Measurements from ENCODE around the gene HTR3A. TPM values are rescaled to one million over a fixed set of nuclear protein-coding genes. Genes with fewer than 3 reads are reported as not detected.
A peak's percentile ranks its signal among the peaks of the same experiment; 100 is the strongest.

The HTR3A gene
- total RNA-seq, 1 experiment from 2014 or later = not detected

DNA sequence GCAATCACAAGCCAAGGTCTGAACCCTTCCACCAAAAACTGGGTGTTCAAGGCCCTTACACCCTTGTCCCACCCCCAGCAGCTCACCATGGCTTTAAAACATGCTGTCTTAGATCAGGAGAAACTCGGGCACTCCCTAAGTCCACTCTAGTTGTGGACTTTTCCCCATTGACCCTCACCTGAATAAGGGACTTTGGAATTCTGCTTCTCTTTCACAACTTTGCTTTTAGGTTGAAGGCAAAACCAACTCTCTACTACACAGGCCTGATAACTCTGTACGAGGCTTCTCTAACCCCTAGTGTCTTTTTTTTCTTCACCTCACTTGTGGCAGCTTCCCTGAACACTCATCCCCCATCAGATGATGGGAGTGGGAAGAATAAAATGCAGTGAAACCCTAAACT lies 15.0 kb downstream of the HTR3A start:
- Histone ChIP-seq H3K4me1 (no peaks in the 10 kb centered on the region), H3K36me3 (ENCODE audit: control insufficient read depth, insufficient read depth, low read length) (no peaks in the 10 kb centered on the region), H3K4me3 (ENCODE audit: low read depth, low read length) (no peak overlapping the region), H3K27me3 (replicated peaks; ENCODE audit: control insufficient read depth, insufficient read depth, low read length) (no peaks in the 10 kb centered on the region; the same call in 1 of the 2 replicates), H3K9me3 (no peaks in the 10 kb centered on the region)
- no peak overlapping the region for H3K27ac Mint-ChIP-seq (ENCODE audit: unreplicated experiment)
- ChIA-PET CTCF (no interaction called here), POLR2A (no interaction called here)
- peaks cover 26% of the 10 kb centered on the region for H3K27me3 Mint-ChIP-seq (ENCODE audit: insufficient read depth, unreplicated experiment)
- no peak overlapping the region for H3K4me3 Mint-ChIP-seq (ENCODE audit: unreplicated experiment)
- DNase-seq = no peak
- intact Hi-C loops (cut with micrococcal nuclease; ENCODE audit: unreplicated experiment) = no loop called here
- no peaks in the 10 kb centered on the region for H3K36me3 Mint-ChIP-seq (ENCODE audit: insufficient read depth, unreplicated experiment)
- BruUV-seq (replicated peaks) = no TSS peak
- no peaks in the 10 kb centered on the region for H3K4me1 Mint-ChIP-seq (ENCODE audit: low read depth, unreplicated experiment)
- H3K9me3 Mint-ChIP-seq (ENCODE audit: unreplicated experiment) = no peaks in the 10 kb centered on the region
- TF ChIP-seq, protein P1, sequence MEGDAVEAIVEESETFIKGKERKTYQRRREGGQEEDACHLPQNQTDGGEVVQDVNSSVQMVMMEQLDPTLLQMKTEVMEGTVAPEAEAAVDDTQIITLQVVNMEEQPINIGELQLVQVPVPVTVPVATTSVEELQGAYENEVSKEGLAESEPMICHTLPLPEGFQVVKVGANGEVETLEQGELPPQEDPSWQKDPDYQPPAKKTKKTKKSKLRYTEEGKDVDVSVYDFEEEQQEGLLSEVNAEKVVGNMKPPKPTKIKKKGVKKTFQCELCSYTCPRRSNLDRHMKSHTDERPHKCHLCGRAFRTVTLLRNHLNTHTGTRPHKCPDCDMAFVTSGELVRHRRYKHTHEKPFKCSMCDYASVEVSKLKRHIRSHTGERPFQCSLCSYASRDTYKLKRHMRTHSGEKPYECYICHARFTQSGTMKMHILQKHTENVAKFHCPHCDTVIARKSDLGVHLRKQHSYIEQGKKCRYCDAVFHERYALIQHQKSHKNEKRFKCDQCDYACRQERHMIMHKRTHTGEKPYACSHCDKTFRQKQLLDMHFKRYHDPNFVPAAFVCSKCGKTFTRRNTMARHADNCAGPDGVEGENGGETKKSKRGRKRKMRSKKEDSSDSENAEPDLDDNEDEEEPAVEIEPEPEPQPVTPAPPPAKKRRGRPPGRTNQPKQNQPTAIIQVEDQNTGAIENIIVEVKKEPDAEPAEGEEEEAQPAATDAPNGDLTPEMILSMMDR (IDR thresholded peaks at IDR 0.05; ENCODE audit: insufficient read depth in 1 of 2, low read depth in 1 of 2, low read length in 1 of 2, severe bottlenecking in 1 of 2, unreplicated experiment in 1 of 2) = no peak

DNA sequence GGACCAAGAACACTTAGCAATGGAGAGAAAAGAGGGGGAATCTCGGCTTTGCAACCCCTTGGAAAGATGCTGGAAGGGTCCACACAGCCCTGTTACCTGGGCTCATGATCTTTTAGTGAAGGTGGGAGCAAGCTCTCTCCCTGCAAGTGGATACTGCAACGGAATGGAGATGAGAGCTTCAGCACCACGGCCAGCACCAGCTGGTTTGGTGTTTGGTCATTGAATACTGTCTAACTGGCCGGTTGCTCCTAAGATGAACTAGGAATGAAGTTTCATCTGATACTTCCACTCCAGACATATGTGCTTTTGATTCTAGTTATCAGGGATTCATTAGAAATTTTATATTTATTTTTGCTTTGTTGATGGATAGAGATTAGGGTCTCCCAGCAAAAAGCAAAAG lies 16.3 kb downstream of the HTR3A start:
- Mint-ChIP-seq H3K4me1 (ENCODE audit: low read depth, unreplicated experiment) (no peaks in the 10 kb centered on the region), H3K36me3 (ENCODE audit: insufficient read depth, unreplicated experiment) (no peaks in the 10 kb centered on the region), H3K4me3 (ENCODE audit: unreplicated experiment) (no peak overlapping the region), H3K27me3 (ENCODE audit: insufficient read depth, unreplicated experiment) (peaks cover 24% of the 10 kb centered on the region), H3K27ac (ENCODE audit: unreplicated experiment) (no peak overlapping the region), H3K9me3 (ENCODE audit: unreplicated experiment) (no peaks in the 10 kb centered on the region)
- DNase-seq = peak; percentile 62 to 82
- intact Hi-C loops (cut with micrococcal nuclease; ENCODE audit: unreplicated experiment) = no loop called here
- Histone ChIP-seq H3K4me3 (ENCODE audit: low read depth, low read length) (no peak overlapping the region), H3K4me1 (no peaks in the 10 kb centered on the region), H3K9me3 (no peaks in the 10 kb centered on the region), H3K36me3 (ENCODE audit: control insufficient read depth, insufficient read depth, low read length) (no peaks in the 10 kb centered on the region), H3K27me3 (replicated peaks; ENCODE audit: control insufficient read depth, insufficient read depth, low read length) (no peaks in the 10 kb centered on the region; the same call in 1 of the 2 replicates)
- CTCF ChIA-PET = interaction anchor here (0.7 to 1.2 kb wide), 6 partner anchors 95 to 273 kb away, joined by 3 to 18 read pairs (median 4); no protein-coding TSS in a partner anchor
- no TSS peak for BruUV-seq (replicated peaks)
- TF ChIP-seq, protein P1 (IDR thresholded peaks at IDR 0.05; ENCODE audit: insufficient read depth in 1 of 2, low read depth in 1 of 2, low read length in 1 of 2, severe bottlenecking in 1 of 2, unreplicated experiment in 1 of 2) = peak in 1 of 2 experiments; percentile 13
- POLR2A ChIA-PET = no interaction called here

DNA sequence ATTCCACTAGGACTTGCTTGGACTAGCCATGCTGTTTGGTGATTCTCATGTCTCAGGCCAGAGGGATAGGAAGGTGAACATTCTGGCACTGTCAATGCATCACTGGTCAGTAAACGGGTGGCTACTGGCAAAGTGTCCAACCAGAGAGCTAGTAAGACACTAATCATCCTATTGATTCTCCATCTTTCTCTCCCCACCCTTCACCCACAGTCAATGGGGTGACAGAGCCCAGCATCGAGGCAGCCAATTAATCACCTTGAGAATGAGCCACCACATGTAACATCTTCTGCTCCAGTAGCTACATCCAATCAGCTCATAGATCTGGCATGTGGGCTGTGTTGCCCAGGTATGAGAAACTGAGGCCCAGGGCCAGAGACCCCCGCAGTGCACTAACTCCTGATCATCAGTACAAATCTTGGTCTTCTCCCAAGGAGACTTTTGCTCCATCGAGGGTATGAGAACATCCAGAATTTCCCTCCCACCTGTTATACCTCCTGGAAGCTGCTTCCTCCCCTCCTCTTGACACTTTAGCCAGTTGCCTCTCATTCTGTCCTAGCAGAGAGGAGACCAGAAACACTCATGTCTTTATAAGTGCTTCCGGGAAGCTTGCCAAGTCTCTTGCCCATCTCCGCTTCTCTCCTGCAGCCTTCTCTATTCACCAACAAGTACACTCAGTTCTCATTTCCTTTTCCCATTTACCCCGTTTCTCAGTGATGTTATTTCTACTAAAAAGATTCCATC lies 17.0 kb downstream of the HTR3A start:
- no peak for DNase-seq
- POLR2A ChIA-PET = no interaction called here

More for the DNA sequence above, 17.0 kb downstream of the HTR3A start:
- Mint-ChIP-seq H3K4me3 (ENCODE audit: unreplicated experiment) (no peak overlapping the region), H3K27me3 (ENCODE audit: insufficient read depth, unreplicated experiment) (peaks cover 24% of the 10 kb centered on the region), H3K9me3 (ENCODE audit: unreplicated experiment) (no peaks in the 10 kb centered on the region), H3K27ac (ENCODE audit: unreplicated experiment) (no peak overlapping the region), H3K36me3 (ENCODE audit: insufficient read depth, unreplicated experiment) (no peaks in the 10 kb centered on the region), H3K4me1 (ENCODE audit: low read depth, unreplicated experiment) (no peaks in the 10 kb centered on the region)
- CTCF ChIA-PET = interaction anchor here (1.0 to 7.1 kb wide), 5 partner anchors 96 to 270 kb away, joined by 3 to 99 read pairs (median 8); no protein-coding TSS in a partner anchor
- intact Hi-C loops (cut with micrococcal nuclease; ENCODE audit: unreplicated experiment) = no loop called here
- Histone ChIP-seq H3K4me3 (ENCODE audit: low read depth, low read length) (no peak overlapping the region), H3K4me1 (no peaks in the 10 kb centered on the region), H3K27me3 (replicated peaks; ENCODE audit: control insufficient read depth, insufficient read depth, low read length) (no peaks in the 10 kb centered on the region; the same call in 1 of the 2 replicates), H3K9me3 (no peaks in the 10 kb centered on the region), H3K36me3 (ENCODE audit: control insufficient read depth, insufficient read depth, low read length) (no peaks in the 10 kb centered on the region)
- no TSS peak for BruUV-seq (replicated peaks)
- TF ChIP-seq, protein P1 (IDR thresholded peaks at IDR 0.05; ENCODE audit: insufficient read depth in 1 of 2, low read depth in 1 of 2, low read length in 1 of 2, severe bottlenecking in 1 of 2, unreplicated experiment in 1 of 2) = no peak

Measured in Caco-2 (cell line).